Measurements from ENCODE around the gene OSBPL3.

The OSBPL3 gene

GRCh38 chr7:24854866-24855265, 125.1 kb downstream of the OSBPL3 start:
- no peak for DNase-seq

- DNase-seq = no peak
Observed at GRCh38 chr7:24851786-24852185, 128.2 kb downstream of the OSBPL3 start.

- DNase-seq = no peak
Observed at GRCh38 chr7:24848878-24849277, 131.1 kb downstream of the OSBPL3 start.

GRCh38 chr7:24847754-24848153, 132.2 kb downstream of the OSBPL3 start:
- DNase-seq = no peak

- DNase-seq = no peak
Observed at GRCh38 chr7:24843821-24844434, 136.1 kb downstream of the OSBPL3 start.

GRCh38 chr7:24842449-24843241, 137.3 kb downstream of the OSBPL3 start:
- no peak for DNase-seq

GRCh38 chr7:24842029-24842428, 137.9 kb downstream of the OSBPL3 start:
- DNase-seq = no peak

- DNase-seq = no peak
Observed at GRCh38 chr7:24840563-24840962, 139.4 kb downstream of the OSBPL3 start.

- DNase-seq = no peak
Observed at GRCh38 chr7:24836084-24836483, 143.9 kb downstream of the OSBPL3 start.

GRCh38 chr7:24835643-24836042, 144.3 kb downstream of the OSBPL3 start:
- DNase-seq = no peak

- no peak for DNase-seq
Observed at GRCh38 chr7:24834128-24834798, 145.7 kb downstream of the OSBPL3 start.

GRCh38 chr7:24833549-24833948, 146.4 kb downstream of the OSBPL3 start:
- no peak for DNase-seq

GRCh38 chr7:24831240-24831639, 148.7 kb downstream of the OSBPL3 start:
- no peak for DNase-seq

- DNase-seq = no peak
Observed at GRCh38 chr7:24830440-24831050, 149.4 kb downstream of the OSBPL3 start.

GRCh38 chr7:24829787-24830186, 150.2 kb downstream of the OSBPL3 start:
- DNase-seq = no peak

GRCh38 chr7:24828891-24829661, 150.9 kb downstream of the OSBPL3 start:
- no peak for DNase-seq

GRCh38 chr7:24827589-24827988, 152.4 kb downstream of the OSBPL3 start:
- DNase-seq = no peak

GRCh38 chr7:24827027-24827426, 153.0 kb downstream of the OSBPL3 start:
- no peak for DNase-seq

GRCh38 chr7:24826662-24827020, 153.3 kb downstream of the OSBPL3 start:
- no peak for DNase-seq

GRCh38 chr7:24825931-24826661, 153.9 kb downstream of the OSBPL3 start:
- no peak for DNase-seq

- no peak for DNase-seq
Observed at GRCh38 chr7:24825381-24825794, 154.6 kb downstream of the OSBPL3 start.

- no peak for DNase-seq
Observed at GRCh38 chr7:24824896-24825295, 155.1 kb downstream of the OSBPL3 start.

All from right forelimb (tissue), 1 donor.